WTC11 (cell line): ENCODE results near the gene TCEAL2.

Source experiments
- ATF1 ChIP-seq: sonication (generic); formaldehyde crosslinking; IDR thresholded peaks from 2 replicates; pipeline ENCODE4 v1.8.1; 2023; ENCODE audit warnings: mild to moderate bottlenecking, moderate library complexity, missing genetic modification reagents
- CTCF ChIP-seq: fragments of 200-600 bp; IDR thresholded peaks from 2 replicates; pipeline ENCODE4 v1.8.0; 2022; ENCODE audit warnings: antibody characterized with exemption
- ESRRA ChIP-seq: sonication (generic); formaldehyde crosslinking; IDR thresholded peaks from 2 replicates; pipeline ENCODE4 v1.8.1; 2022; ENCODE audit warnings: mild to moderate bottlenecking, missing genetic modification reagents, borderline replicate concordance
- JUN ChIP-seq: sonication (generic); formaldehyde crosslinking; IDR thresholded peaks from 2 replicates; pipeline ENCODE4 v1.8.0; 2023; ENCODE audit warnings: mild to moderate bottlenecking, missing genetic modification reagents
- MYBL2 ChIP-seq: sonication (generic); formaldehyde crosslinking; IDR thresholded peaks from 2 replicates; pipeline ENCODE4 v1.8.1; 2023; ENCODE audit warnings: mild to moderate bottlenecking, moderate library complexity, missing genetic modification reagents
- NFYB ChIP-seq: sonication (generic); formaldehyde crosslinking; conservative IDR thresholded peaks from 2 replicates; pipeline ENCODE4 v1.8.0; 2022; ENCODE audit warnings: low read depth, missing genetic modification reagents
- SMAD3 ChIP-seq: sonication (generic); formaldehyde crosslinking; IDR thresholded peaks from 2 replicates; pipeline ENCODE4 v1.8.0; 2022; ENCODE audit warnings: missing genetic modification reagents, mild to moderate bottlenecking, borderline replicate concordance
- TF ChIP-seq, protein P1 (sequence below): fragments of 250-450 bp; sonication (Bioruptor Pico); IDR thresholded peaks from 2 replicates; pipeline ENCODE4 v2.1.2; 2022; ENCODE audit warnings: mild to moderate bottlenecking, moderate library complexity

GRCh38 chrX:102113367-102113766 is 12.1 kb upstream of the TCEAL2 start:
- TF ChIP-seq NFYB (CRISPR knock-in tag), result no peak
- no peak for TF ChIP-seq ATF1
- TF ChIP-seq, protein P1, sequence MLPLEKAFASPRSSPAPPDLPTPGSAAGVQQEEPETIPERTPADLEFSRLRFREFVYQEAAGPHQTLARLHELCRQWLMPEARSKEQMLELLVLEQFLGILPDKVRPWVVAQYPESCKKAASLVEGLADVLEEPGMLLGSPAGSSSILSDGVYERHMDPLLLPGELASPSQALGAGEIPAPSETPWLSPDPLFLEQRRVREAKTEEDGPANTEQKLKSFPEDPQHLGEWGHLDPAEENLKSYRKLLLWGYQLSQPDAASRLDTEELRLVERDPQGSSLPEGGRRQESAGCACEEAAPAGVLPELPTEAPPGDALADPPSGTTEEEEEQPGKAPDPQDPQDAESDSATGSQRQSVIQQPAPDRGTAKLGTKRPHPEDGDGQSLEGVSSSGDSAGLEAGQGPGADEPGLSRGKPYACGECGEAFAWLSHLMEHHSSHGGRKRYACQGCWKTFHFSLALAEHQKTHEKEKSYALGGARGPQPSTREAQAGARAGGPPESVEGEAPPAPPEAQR (CRISPR knock-in tag), result no peak
- TF ChIP-seq ESRRA, result no peak
- TF ChIP-seq JUN, result no peak
- no peak for TF ChIP-seq CTCF
- TF ChIP-seq SMAD3 (CRISPR knock-in tag), result no peak
- TF ChIP-seq MYBL2 (CRISPR knock-in tag), result no peak
